ENCODE data around the gene GIT1.
"Not testable (repeated sequence)": the region's sequence is repeated elsewhere in the genome, so short reads cannot be mapped to it uniquely, and the experiment has no call there.

The GIT1 gene

GRCh38 chr17:29565643-29566472 is 23.6 kb downstream of the GIT1 start:
- DNase-seq, result no peak

- no peak for DNase-seq
These were observed 25.6 kb downstream of the GIT1 start for GRCh38 chr17:29563816-29564215.

GRCh38 chr17:29562615-29563014 is 26.8 kb downstream of the GIT1 start:
- no peak for DNase-seq

GRCh38 chr17:29561554-29562517 is 27.6 kb downstream of the GIT1 start:
- DNase-seq, result no peak

GRCh38 chr17:29560316-29560715 is 29.1 kb downstream of the GIT1 start:
- DNase-seq, result no peak

- no peak for DNase-seq
These were observed 29.8 kb downstream of the GIT1 start for GRCh38 chr17:29559640-29560039.

- not testable (repeated sequence) for DNase-seq
These were observed 31.3 kb downstream of the GIT1 start for GRCh38 chr17:29558139-29558538.

- no peak for DNase-seq
These were observed 31.7 kb downstream of the GIT1 start for GRCh38 chr17:29557739-29558116.

GRCh38 chr17:29557085-29557738 is 32.2 kb downstream of the GIT1 start:
- DNase-seq, result no peak

GRCh38 chr17:29555840-29556239 is 33.6 kb downstream of the GIT1 start:
- no peak for DNase-seq

- peak; percentile 29 for DNase-seq
These were observed 40.1 kb downstream of the GIT1 start for GRCh38 chr17:29549177-29549923.

GRCh38 chr17:29546830-29547229 is 42.6 kb downstream of the GIT1 start:
- no peak for DNase-seq

GRCh38 chr17:29546085-29546484 is 43.4 kb downstream of the GIT1 start:
- DNase-seq, result no peak

- no peak for DNase-seq
These were observed 45.4 kb downstream of the GIT1 start for GRCh38 chr17:29544066-29544465.

GRCh38 chr17:29533976-29534375 is 55.5 kb downstream of the GIT1 start:
- no peak for DNase-seq

- no peak for DNase-seq
These were observed 63.1 kb downstream of the GIT1 start for GRCh38 chr17:29526322-29526721.

GRCh38 chr17:29524692-29525091 is 64.8 kb downstream of the GIT1 start:
- peak; percentile 8 for DNase-seq
